ENCODE measurements around the gene HS6ST3. TPM values are rescaled to one million over a fixed set of nuclear protein-coding genes. Genes with fewer than 3 reads are reported as not detected.

The HS6ST3 gene
- total RNA-seq, 4 donors from 2014 or later = 0.97 to 2.2 (median 2.0) TPM

DNA sequence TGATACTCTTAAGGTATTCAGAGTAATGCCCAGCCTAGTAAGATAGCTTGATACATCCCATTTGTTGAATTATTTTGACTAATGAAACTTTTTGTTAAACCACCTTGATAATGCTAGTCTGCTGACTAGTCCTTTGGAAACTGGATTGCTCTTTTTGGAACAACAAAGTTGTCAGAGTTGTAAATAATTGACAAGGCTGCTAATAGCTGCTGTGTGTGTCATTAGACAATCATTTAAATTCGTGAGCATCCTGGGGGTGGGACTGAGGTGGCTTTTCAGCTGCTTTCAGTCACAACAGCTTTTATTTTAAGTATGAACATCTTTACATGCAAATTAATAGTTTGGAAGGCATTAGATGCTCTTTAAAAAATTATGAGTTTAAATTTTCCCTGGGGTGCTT, 153.5 kb downstream of the HS6ST3 start:
- Histone ChIP-seq H3K27ac (no peak overlapping the region), H3K4me3 (no peak overlapping the region), H3K9me3 (no peaks in the 10 kb centered on the region), H3K36me3 (no peaks in the 10 kb centered on the region), H3K27me3 (no peaks in the 10 kb centered on the region), H3K4me1 (no peaks in the 10 kb centered on the region)
- intact Hi-C loops (cut with DNase I; ENCODE audit: low total_unique reads) = no loop called here
- ATAC-seq (no peak), DNase-seq (no peak)
- TF ChIP-seq, protein P1, sequence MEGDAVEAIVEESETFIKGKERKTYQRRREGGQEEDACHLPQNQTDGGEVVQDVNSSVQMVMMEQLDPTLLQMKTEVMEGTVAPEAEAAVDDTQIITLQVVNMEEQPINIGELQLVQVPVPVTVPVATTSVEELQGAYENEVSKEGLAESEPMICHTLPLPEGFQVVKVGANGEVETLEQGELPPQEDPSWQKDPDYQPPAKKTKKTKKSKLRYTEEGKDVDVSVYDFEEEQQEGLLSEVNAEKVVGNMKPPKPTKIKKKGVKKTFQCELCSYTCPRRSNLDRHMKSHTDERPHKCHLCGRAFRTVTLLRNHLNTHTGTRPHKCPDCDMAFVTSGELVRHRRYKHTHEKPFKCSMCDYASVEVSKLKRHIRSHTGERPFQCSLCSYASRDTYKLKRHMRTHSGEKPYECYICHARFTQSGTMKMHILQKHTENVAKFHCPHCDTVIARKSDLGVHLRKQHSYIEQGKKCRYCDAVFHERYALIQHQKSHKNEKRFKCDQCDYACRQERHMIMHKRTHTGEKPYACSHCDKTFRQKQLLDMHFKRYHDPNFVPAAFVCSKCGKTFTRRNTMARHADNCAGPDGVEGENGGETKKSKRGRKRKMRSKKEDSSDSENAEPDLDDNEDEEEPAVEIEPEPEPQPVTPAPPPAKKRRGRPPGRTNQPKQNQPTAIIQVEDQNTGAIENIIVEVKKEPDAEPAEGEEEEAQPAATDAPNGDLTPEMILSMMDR (IDR thresholded peaks at IDR 0.05 in 4 of 5, conservative IDR thresholded peaks at IDR 0.05 in 1 of 5) = no peak
- no peak for TF ChIP-seq POLR2A (IDR thresholded peaks at IDR 0.05)
- in situ Hi-C loops (cut with MboI; ENCODE audit: low sequenced_read_pairs in 4 of 4) = no loop called here

DNA sequence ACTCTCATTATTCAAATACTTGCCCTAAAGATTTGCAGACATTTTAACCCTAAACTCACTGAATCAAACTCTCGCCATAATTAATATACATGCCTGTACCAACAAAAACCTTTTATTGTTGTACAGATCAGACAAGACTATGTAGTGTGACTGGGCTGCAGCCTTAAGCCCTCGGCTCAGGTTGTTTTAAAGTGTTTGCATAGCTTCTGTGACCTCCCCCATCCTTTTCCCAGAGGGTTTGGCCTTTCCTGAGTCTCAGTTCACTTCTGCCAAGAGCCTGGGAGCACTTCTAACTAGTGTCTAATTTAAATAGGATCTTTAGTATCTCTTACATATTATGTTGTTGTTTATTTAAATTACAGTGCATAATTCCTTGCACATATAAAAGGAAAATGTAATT, 158.2 kb downstream of the HS6ST3 start:
- no peaks in the 10 kb centered on the region for H3K9me3 ChIP-seq
- ATAC-seq (no peak), DNase-seq (no peak)
- no peaks in the 10 kb centered on the region for H3K4me1 ChIP-seq
- TF ChIP-seq, protein P1 (IDR thresholded peaks at IDR 0.05 in 4 of 5, conservative IDR thresholded peaks at IDR 0.05 in 1 of 5) = no peak
- no peak for TF ChIP-seq POLR2A (IDR thresholded peaks at IDR 0.05)
- H3K27ac ChIP-seq = no peak overlapping the region
- H3K27me3 ChIP-seq = no peaks in the 10 kb centered on the region
- in situ Hi-C loops (cut with MboI; ENCODE audit: low sequenced_read_pairs in 4 of 4) = no loop called here
- intact Hi-C loops (cut with DNase I; ENCODE audit: low total_unique reads) = no loop called here
- no peaks in the 10 kb centered on the region for H3K36me3 ChIP-seq
- H3K4me3 ChIP-seq = no peak overlapping the region

DNA sequence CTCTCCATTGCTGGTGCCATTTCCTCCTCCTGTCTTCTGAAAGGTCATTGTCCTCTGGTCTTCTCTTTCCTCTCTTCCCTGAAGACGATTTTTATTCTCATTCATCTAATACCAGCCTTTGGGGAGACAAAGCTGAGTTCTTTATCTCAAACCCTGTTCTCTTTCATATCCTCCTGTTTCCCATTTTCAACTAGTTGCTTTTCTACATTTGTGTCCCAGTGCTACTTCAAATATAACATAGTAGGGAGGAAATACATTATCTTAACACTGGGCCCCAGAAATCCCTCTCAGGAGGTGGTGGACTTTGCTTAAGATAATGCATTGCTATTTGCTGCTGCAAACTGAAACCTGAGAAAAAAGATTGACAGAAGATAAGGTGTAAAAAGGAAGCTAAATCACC, 159.1 kb downstream of the HS6ST3 start:
- Histone ChIP-seq H3K4me3 (no peak overlapping the region), H3K27me3 (no peaks in the 10 kb centered on the region), H3K36me3 (no peaks in the 10 kb centered on the region), H3K27ac (no peak overlapping the region), H3K4me1 (no peaks in the 10 kb centered on the region), H3K9me3 (no peaks in the 10 kb centered on the region)
- no peak for TF ChIP-seq POLR2A (IDR thresholded peaks at IDR 0.05)
- TF ChIP-seq, protein P1 (IDR thresholded peaks at IDR 0.05 in 4 of 5, conservative IDR thresholded peaks at IDR 0.05 in 1 of 5) = no peak
- no peak for DNase-seq
- ATAC-seq = no peak
- in situ Hi-C loops (cut with MboI; ENCODE audit: low sequenced_read_pairs in 4 of 4) = no loop called here
- intact Hi-C loops (cut with DNase I; ENCODE audit: low total_unique reads) = no loop called here

DNA sequence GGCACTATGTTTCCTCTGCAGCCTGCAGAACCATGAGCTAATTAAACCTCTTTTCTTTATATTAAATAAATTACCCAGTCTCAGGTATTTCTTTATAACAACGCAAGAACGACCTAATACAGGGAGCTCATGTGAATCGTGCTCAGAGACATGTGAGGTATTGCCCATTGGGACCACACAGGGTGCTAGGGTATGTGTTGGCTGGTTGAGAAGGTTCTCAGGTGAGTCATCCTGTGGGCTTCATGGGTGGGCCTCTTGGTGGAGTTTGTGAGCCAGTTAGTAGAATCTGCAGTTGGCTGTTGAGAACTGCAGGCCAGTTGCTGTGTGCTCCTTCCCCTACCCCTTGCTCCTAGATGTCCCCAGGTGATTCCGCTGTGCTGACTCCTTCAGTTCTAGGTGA, 163.0 kb downstream of the HS6ST3 start:
- no peak for DNase-seq

DNA sequence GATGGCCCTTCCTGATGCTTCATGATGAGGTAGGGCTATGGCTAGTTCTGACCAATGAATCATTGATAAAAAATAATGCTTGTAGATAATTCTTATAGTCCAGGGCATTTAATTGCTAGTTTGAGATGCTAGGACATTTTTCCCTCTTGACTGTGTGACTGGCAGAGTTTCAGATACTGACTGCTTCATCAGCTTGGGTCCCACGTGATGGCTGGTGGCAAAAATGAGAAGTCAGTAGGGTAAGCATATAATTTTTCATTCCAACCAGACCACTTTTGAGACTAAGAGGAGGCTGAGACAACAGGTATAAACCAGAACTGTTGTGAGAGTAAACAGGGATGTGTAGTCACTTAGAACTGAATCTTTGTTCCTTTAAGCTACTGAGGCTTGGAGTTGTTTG, 183.3 kb downstream of the HS6ST3 start:
- in situ Hi-C loops (cut with MboI; ENCODE audit: low sequenced_read_pairs in 4 of 4) (no loop called here), intact Hi-C loops (cut with DNase I; ENCODE audit: low total_unique reads) (no loop called here)
- no peak overlapping the region for H3K27ac ChIP-seq
- no peaks in the 10 kb centered on the region for H3K27me3 ChIP-seq
- H3K9me3 ChIP-seq = no peaks in the 10 kb centered on the region
- DNase-seq (no peak), ATAC-seq (no peak)
- no peaks in the 10 kb centered on the region for H3K4me1 ChIP-seq
- no peak overlapping the region for H3K4me3 ChIP-seq
- TF ChIP-seq, protein P1 (IDR thresholded peaks at IDR 0.05 in 4 of 5, conservative IDR thresholded peaks at IDR 0.05 in 1 of 5) = no peak
- TF ChIP-seq POLR2A (IDR thresholded peaks at IDR 0.05) = no peak
- H3K36me3 ChIP-seq = no peaks in the 10 kb centered on the region

More for the DNA sequence above, 163.0 kb downstream of the HS6ST3 start:
- H3K4me3 ChIP-seq = no peak overlapping the region
- H3K4me1 ChIP-seq = no peaks in the 10 kb centered on the region
- H3K27ac ChIP-seq = no peak overlapping the region
- TF ChIP-seq, protein P1 (IDR thresholded peaks at IDR 0.05 in 4 of 5, conservative IDR thresholded peaks at IDR 0.05 in 1 of 5) = no peak
- H3K36me3 ChIP-seq = no peaks in the 10 kb centered on the region
- H3K27me3 ChIP-seq = no peaks in the 10 kb centered on the region
- ATAC-seq = no peak
- no peaks in the 10 kb centered on the region for H3K9me3 ChIP-seq
- intact Hi-C loops (cut with DNase I; ENCODE audit: low total_unique reads) = no loop called here
- in situ Hi-C loops (cut with MboI; ENCODE audit: low sequenced_read_pairs in 4 of 4) = no loop called here
